HL-60/S4 (cell line): ENCODE results near the gene CNNM3.
"Not testable (repeated sequence)": the region's sequence is repeated elsewhere in the genome, so short reads cannot be mapped to it uniquely, and the experiment has no call there.

ENCODE experiments used
- in situ Hi-C: fragments of 300-500 bp; cut with MboI; formaldehyde crosslinking; loops from 2 replicates; pipeline ENCODE4 v1.14.3; 2022; ENCODE audit warnings: low sequenced_read_pairs

The CNNM3 gene

DNA sequence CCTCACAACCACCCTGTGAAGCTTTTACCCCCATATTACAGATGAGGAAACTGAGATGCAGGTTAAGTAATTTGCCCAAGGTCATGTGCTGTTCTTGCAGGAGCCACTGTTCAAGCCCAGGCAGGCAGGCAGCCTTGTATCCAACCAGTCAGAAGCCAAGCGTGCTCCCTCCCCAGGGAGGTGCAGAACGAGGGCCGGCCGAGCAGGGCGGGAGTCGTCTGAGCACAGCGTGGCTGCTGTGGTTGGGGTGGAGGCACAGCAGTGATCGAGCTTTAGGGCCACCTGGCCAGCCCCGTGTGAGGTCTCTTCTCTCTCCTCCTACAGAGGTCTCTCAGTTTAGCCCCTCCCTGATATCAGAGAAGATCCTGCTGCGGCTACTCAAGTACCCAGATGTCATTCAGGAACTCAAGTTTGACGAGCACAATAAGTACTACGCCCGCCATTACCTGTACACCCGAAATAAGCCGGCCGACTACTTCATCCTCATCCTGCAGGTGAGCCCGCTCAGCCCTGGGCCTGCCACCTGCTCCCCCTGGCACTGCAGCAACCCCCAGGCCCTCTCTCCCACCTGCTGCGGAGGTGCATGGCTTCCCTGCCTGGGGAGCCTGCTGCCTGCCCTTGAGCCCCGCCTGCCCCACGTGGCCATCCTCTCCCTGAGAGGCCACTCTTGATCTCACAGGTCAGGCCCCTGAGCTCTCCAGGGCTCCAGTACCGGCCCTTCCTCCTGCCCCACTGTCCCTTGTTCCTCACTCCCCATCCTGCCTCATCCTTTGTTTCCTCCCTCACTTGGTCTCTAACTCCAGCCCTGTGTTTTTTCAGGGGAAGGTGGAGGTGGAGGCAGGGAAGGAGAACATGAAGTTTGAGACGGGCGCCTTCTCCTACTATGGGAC, 17.1 kb upstream of the CNNM3 start:
- in situ Hi-C loops: no loop called here

GRCh38 chr2:96799623-96799935, 16.5 kb upstream of the CNNM3 start:
- in situ Hi-C loops: no loop called here

DNA sequence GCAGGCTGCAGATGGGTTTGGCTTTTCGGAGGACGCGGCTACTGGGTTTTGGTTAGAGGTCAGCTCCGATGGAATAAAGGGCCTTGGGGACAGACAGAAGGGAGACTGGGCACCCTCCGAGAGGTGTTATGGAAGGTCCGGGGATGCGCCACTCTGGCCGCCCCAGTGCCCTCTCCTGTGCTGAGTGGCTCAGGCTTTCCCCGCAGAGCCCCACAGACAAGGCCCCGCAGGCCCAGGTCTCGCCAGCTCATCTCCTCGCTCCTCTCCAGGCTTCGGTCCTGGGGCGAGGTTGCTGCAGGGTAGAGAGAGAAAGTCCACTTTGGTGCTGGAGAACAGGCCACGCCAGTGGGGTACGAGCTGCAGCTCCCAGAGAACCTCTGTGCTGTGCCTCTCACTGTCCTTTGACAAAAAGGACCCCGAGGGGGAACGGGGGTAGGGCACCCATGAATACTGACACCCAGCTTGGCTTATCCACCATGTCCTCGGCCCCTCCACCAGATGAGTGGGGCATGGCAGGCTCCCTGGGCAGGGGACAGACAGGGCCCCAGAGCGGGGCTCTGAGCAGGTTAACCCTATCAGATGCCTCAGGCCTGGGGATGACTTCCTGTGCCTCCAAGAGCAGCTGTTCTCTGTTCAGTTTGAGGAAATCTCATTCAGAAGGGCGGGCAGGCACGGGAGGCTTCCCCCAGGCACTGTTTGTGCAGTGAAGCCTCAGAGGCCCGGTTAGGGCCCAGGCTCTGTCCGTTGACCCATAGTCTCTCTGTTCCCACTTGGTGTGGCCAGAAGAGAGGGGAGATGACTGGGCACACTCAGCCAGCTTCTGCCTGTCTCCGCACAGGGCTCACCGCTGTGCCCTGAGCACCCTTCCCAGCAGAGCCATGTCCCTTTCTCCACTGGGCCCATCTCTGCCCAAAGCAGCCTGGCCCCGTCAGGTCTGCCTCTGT, 15.7 kb upstream of the CNNM3 start:
- in situ Hi-C loops: no loop called here

DNA sequence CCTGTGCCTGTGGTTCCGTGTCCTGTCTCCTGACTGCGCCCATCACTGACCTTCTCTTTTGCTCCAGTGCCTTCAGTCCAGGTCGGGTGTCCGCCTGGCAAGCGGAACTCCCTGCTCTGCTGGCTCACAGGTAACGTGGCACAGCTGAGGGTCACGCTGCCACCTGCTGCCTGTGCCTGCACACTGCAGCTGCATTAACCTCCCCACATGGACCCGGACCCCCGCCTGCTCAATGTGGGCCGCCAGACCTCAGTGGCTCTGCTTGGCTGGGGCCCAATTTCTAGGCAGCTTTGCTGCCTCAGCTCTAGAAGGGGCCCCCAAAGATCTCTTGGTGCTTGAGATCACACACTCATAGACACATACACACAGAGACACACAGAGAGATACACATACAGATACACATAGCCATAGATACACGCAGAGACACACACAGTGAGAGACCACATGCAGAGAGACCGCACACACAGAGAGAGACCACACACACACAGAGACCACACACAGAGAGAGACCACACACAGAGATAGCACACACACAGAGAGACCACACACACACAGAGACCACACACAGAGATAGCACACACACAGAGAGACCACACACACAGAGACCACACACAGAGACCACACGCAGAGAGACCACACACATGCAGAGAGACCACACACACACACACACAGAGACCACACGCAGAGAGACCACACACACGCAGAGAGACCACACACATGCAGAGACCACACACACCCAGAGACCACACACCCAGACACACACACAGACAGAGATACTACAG, 14.9 kb upstream of the CNNM3 start:
- in situ Hi-C loops: no loop called here

GRCh38 chr2:96801786-96802595, 14.1 kb upstream of the CNNM3 start:
- in situ Hi-C loops: no loop called here

DNA sequence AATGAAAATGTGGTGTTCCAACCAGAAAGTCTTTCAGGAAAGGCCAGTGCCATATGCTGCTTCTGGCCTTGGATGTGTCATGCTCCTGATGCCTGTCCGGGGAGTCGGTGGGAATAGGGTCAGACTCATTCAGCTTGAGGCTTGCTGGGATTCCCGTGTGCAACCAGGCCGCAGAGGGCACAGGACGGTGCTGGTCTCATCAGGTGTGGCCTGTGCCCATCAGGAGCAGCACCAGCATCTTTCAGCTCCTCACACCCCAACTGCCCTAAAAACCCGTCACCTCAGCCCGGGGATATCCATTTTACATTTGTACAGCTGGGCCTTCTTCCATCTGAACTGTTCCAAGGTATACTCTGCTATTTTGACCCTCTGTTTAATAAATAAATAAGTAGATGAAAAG, 13.3 kb upstream of the CNNM3 start:
- in situ Hi-C loops: no loop called here

GRCh38 chr2:96804986-96805385, 11.1 kb upstream of the CNNM3 start:
- in situ Hi-C loops: no loop called here

- in situ Hi-C loops: not testable (repeated sequence)
Observed at GRCh38 chr2:96805946-96806345, 10.1 kb upstream of the CNNM3 start.

DNA sequence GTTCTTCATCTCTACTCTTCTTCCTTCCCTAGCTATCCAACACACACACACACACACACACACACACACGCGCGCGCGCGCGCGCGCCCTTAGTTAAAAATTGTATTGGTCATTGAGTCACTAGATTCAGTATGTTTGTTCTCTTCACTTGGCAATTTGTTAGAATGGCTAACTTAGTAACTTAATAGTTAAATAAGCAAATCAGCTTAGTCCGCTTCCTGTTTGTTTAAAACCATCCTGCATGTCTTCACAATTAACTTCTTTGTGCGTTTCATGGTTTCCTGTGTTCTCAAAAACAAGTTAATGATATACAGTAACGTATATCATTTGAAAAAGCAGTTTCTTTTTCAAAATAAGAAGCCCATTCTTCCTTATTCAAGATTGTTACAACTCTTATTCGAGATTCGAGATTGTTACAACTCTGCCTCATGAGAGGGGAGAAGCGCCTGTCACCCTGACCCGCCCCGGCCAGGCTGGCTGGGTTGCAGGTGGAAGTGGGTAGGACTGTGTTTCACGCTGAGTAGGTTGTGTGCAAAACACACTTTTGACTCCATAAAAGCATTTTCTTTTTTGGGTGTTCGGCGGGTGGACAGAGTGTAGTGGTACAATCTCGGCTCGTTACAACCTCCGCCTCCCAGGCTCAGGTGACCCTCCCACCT, 9.5 kb upstream of the CNNM3 start:
- in situ Hi-C loops: no loop called here

DNA sequence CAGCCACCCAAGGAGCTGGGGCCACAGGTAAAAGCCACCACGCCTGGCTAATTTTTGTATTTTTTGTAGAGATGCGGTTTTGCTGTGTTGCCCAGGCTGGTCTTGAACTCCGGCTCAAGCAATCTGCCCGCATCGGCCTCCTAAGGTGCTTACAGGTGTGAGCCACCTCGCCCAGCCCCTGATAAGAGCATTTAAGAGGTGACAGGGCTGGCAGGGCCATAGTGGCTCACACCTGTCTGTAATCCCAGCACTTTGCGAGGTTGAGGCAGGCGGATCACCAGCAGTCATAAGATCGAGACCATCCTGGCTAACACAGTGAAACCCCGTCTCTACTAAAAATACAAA, 9.0 kb upstream of the CNNM3 start:
- in situ Hi-C loops: no loop called here

GRCh38 chr2:96808176-96808837, 7.8 kb upstream of the CNNM3 start:
- in situ Hi-C loops: no loop called here

GRCh38 chr2:96809216-96809882, 6.7 kb upstream of the CNNM3 start:
- in situ Hi-C loops: no loop called here

DNA sequence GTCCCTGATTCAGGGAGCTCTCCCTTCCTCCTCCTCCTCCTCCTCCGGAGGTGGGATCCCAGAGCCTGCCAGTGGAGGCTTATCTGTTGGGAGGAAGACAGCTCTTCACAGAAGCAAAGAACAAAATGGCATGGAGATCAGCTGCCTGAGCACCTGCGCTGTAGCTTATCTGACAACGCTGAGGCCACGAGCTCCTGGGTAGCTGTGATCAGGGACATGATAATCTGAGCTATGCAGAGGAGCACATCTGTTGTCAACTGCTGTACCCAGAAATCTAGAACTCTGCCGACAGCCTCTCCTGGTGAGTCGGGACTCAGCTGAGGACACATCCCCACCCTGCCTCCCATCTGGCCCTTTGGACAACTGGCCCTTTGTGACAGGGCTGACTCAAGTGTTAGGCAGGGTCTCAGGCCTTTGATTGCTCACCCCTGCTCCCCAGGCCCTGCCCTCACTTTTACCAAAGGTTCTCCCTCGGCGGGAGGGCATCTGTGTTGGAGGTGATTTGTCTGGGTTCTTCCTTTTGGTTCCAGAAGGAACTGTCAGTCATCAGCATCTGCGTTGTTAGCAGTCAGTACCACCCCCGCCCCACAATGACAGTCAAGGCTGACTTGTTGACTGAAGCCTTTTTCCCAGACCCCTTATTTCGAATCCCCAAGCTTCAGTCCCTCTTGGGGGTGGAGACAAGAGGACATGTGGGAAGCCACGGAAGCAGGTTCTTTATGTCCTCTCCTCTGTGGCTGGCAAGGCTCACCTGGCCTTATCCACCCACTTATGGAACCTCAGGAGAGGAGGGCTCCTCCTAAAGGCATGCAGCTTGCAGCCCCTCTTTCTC, 5.9 kb upstream of the CNNM3 start:
- in situ Hi-C loops: no loop called here

- in situ Hi-C loops: no loop called here
Observed at GRCh38 chr2:96810783-96811192, 5.3 kb upstream of the CNNM3 start.

- in situ Hi-C loops: no loop called here
Observed at GRCh38 chr2:96811917-96812316, 4.2 kb upstream of the CNNM3 start.

- in situ Hi-C loops: no loop called here
Observed at GRCh38 chr2:96813656-96814055, 2.4 kb upstream of the CNNM3 start.

- in situ Hi-C loops: no loop called here
Observed at GRCh38 chr2:96815326-96816126, 542 bp upstream of the CNNM3 start.
